B cell (primary cell): Measurements from ENCODE around the gene DAGLB. TPM values are rescaled to one million over a fixed set of nuclear protein-coding genes. Genes with fewer than 3 reads are reported as not detected.

Experiments
- ATAC-seq: fragments of 200-7000 bp; cut with Tn5 transposase; one replicate; pipeline ENCODE4 v1.10.0; 2021; ENCODE audit warnings: low read depth, mild to moderate bottlenecking, moderate number of reproducible peaks, moderate library complexity
- CTCF ChIA-PET: fragments of 350-600 bp; sonication (Branson Sonifier 250); formaldehyde crosslinking; loops from one replicate; lab custom pipeline; 2021; ENCODE audit warnings: antibody characterized with exemption, inconsistent platforms; lab: Charles Lee
- POLR2A ChIA-PET: fragments of 350-600 bp; sonication (Branson Sonifier 250); formaldehyde crosslinking; loops from one replicate; lab custom pipeline; 2021; ENCODE audit warnings: antibody characterized with exemption; lab: Charles Lee
- DNase-seq: peaks from one replicate; pipeline ENCODE4 v3.0.0; 2013
- H2AFZ ChIP-seq: 2 replicates; pipeline ENCODE4 v1.6.1; 2012; ENCODE audit warnings: mild to moderate bottlenecking, low read depth, low read length; ENCODE audit not compliant: insufficient read depth, poor library complexity, severe bottlenecking
- H3K27ac ChIP-seq, 2 donors: 1 replicate in 1 of 2; 2 replicates in 1 of 2; pipeline ENCODE4 v1.5.1; 2012 to 2013; ENCODE audit warnings: low read length in 2 of 2, mild to moderate bottlenecking in 2 of 2, moderate library complexity in 1 of 2
- H3K27me3 ChIP-seq, 4 experiments: fragments of 200-600 bp in 1 of 4; sonication (generic) in 1 of 4; replicated peaks in 1 of 4; 1 replicate in 2 of 4; 2 replicates in 2 of 4; pipeline versions ENCODE4 v1.6.1 to v1.7.0; 2013 to 2016; ENCODE audit warnings: low read length in 3 of 4, mild to moderate bottlenecking in 2 of 4, mixed read lengths in 1 of 4, moderate library complexity in 1 of 4; ENCODE audit not compliant: insufficient read depth in 4 of 4, control insufficient read depth in 3 of 4; ENCODE audit errors: control extremely low read depth in 1 of 4
- H3K36me3 ChIP-seq, 2 experiments: replicated peaks in 1 of 2; 1 replicate in 1 of 2; 2 replicates in 1 of 2; pipeline versions ENCODE4 v1.6.1 to v1.7.1; 2013; ENCODE audit warnings: low read length in 1 of 2; ENCODE audit not compliant: insufficient read depth in 2 of 2, control insufficient read depth in 1 of 2; ENCODE audit errors: control extremely low read depth in 1 of 2, extremely low read depth in 1 of 2
- H3K4me1 ChIP-seq, 2 donors: fragments of 200-600 bp in 1 of 2; sonication (generic) in 1 of 2; 1 replicate in 1 of 2; 2 replicates in 1 of 2; pipeline versions ENCODE4 v1.5.1 to v1.6.1; 2013 to 2017; ENCODE audit warnings: low read length in 2 of 2; ENCODE audit not compliant: control insufficient read depth in 2 of 2, insufficient read depth in 2 of 2
- H3K4me2 ChIP-seq: replicated peaks from 2 replicates; pipeline ENCODE3; 2012; ENCODE audit warnings: mild to moderate bottlenecking, low read depth, low read length; ENCODE audit not compliant: poor library complexity, severe bottlenecking
- H3K4me3 ChIP-seq, 5 experiments: fragments of 200-600 bp in 1 of 5; sonication (generic) in 1 of 5; 1 replicate in 3 of 5; 2 replicates in 2 of 5; pipeline versions ENCODE4 v1.5.1 to v1.7.0; 2011 to 2016; ENCODE audit warnings: low read length in 4 of 5, mild to moderate bottlenecking in 4 of 5, low read depth in 2 of 5, control low read depth in 1 of 5, moderate library complexity in 1 of 5; ENCODE audit not compliant: insufficient read depth in 1 of 5; ENCODE audit errors: control extremely low read depth in 1 of 5, extremely low read depth in 1 of 5
- H3K79me2 ChIP-seq: fragments of 200-600 bp; sonication (generic); one replicate; pipeline ENCODE4 v1.6.0; 2016; ENCODE audit warnings: low read length; ENCODE audit not compliant: control insufficient read depth, insufficient read depth
- H3K9ac ChIP-seq: fragments of 200-600 bp; sonication (generic); 2 replicates; pipeline ENCODE4 v1.6.1; 2017; ENCODE audit warnings: mild to moderate bottlenecking, low read length, moderate library complexity
- H3K9me3 ChIP-seq, 3 donors: one replicate each; pipeline versions ENCODE4 v1.6.1 to v1.7.1; 2013; ENCODE audit warnings: low read length in 2 of 3; ENCODE audit not compliant: control insufficient read depth in 2 of 3, insufficient read depth in 1 of 3; ENCODE audit errors: control extremely low read depth in 1 of 3
- H4K20me1 ChIP-seq: 2 replicates; pipeline ENCODE4 v1.6.0; 2012; ENCODE audit warnings: mild to moderate bottlenecking, low read length; ENCODE audit not compliant: insufficient read depth, control insufficient read depth, poor library complexity, severe bottlenecking
- H3K27ac Mint-ChIP-seq: one replicate; pipeline ENCODE4 v1.8.0; 2021; ENCODE audit warnings: mixed read lengths
- H3K27me3 Mint-ChIP-seq: one replicate; pipeline ENCODE4 v1.8.0; 2021; ENCODE audit warnings: mixed read lengths
- H3K4me1 Mint-ChIP-seq: one replicate; pipeline ENCODE4 v1.8.0; 2021; ENCODE audit warnings: mixed read lengths
- H3K4me3 Mint-ChIP-seq: one replicate; pipeline ENCODE4 v1.8.0; 2021; ENCODE audit warnings: mixed read lengths
- H3K9me3 Mint-ChIP-seq: one replicate; pipeline ENCODE4 v1.8.0; 2022; ENCODE audit warnings: mixed read lengths; ENCODE audit not compliant: insufficient read depth
- EZH2 ChIP-seq: IDR thresholded peaks from 2 replicates; pipeline ENCODE4 v1.6.1; 2012; ENCODE audit warnings: borderline replicate concordance, low read depth, mild to moderate bottlenecking, moderate library complexity, low read length; ENCODE audit not compliant: insufficient read depth, poor library complexity, severe bottlenecking
- WGBS: methylation state at CpG from one replicate; pipeline ENCODE4 v1.1.5; 2013; ENCODE audit warnings: missing lambda C conversion rate; ENCODE audit not compliant: insufficient coverage; 5-methylcytosine and 5-hydroxymethylcytosine counted together
- intact Hi-C: fragments of 100-400 bp; cut with micrococcal nuclease; formaldehyde crosslinking; loops from one replicate; pipeline ENCODE4 v1.10.0; 2022
- polyA plus RNA-seq: library from polyadenylated mRNA; depleted of rRNA; stranded (reverse); fragments of >200 nt; gene quantifications from 2 replicates; pipeline ENCODE4 v1.2.3, GENCODE V29; 2012
- total RNA-seq, 2 donors: library from RNA; stranded (reverse); fragments of 120-200 nt in 1 of 2; gene quantifications; 1 replicate in 1 of 2; 2 replicates in 1 of 2; pipeline versions ENCODE4 v1.2.3 to v1.2.4, GENCODE V29; 2013 to 2022
- TF ChIP-seq, protein P1 (sequence below): fragments of 200-600 bp; IDR thresholded peaks from one replicate; pipeline ENCODE4 v1.8.0; 2022; ENCODE audit warnings: antibody characterized with exemption, mild to moderate bottlenecking

The DAGLB gene
- total and polyA plus RNA-seq, 2 donors (not counting 1 experiment from before 2014, with no cell fraction given): 25.2 to 29.6 TPM

DNA sequence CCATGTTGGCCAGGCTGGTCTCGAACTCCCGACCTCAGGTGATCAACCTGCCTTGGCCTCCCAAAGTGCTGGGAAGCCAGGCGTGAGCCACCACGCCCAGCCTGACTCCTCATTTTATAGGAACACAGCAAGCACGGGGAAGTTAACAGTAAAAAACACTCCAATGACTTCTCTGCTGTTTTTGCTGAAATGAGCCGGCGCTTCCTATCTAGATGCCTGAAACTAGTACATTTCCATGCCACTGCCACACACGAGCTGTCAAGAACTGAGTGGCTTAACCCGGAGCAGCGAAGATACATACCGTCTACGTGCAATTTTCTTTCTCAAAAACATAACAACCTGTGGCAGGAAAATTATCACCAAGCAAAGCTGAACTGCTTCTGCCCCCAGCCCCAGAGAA lies 16.8 kb downstream of the DAGLB start:
- H3K4me3 ChIP-seq: no peak overlapping the region
- Mint-ChIP-seq H3K27me3 (no peaks in the 10 kb centered on the region), H3K4me1 (peaks cover 7% of the 10 kb centered on the region), H3K9me3 (no peaks in the 10 kb centered on the region), H3K4me3 (no peak overlapping the region), H3K27ac (no peak overlapping the region)
- H3K9me3 ChIP-seq: no peaks in the 10 kb centered on the region
- H3K79me2 ChIP-seq: peaks cover 19% of the 10 kb centered on the region
- H3K9ac ChIP-seq: no peak overlapping the region
- H3K4me1 ChIP-seq: peaks cover 2 to 6% of the 10 kb centered on the region in 2 donors
- ChIA-PET CTCF (no interaction called here), POLR2A (no interaction called here)
- H3K27me3 ChIP-seq: no peaks in the 10 kb centered on the region
- H4K20me1 ChIP-seq: no peaks in the 10 kb centered on the region
- H3K36me3 ChIP-seq: peaks cover 5 to 47% of the 10 kb centered on the region in 2 experiments
- DNase-seq (no peak), ATAC-seq (no peak)
- no peak overlapping the region for H2AFZ ChIP-seq
- no peak overlapping the region for H3K27ac ChIP-seq
- H3K4me2 ChIP-seq: no peak overlapping the region
- TF ChIP-seq, protein P1, sequence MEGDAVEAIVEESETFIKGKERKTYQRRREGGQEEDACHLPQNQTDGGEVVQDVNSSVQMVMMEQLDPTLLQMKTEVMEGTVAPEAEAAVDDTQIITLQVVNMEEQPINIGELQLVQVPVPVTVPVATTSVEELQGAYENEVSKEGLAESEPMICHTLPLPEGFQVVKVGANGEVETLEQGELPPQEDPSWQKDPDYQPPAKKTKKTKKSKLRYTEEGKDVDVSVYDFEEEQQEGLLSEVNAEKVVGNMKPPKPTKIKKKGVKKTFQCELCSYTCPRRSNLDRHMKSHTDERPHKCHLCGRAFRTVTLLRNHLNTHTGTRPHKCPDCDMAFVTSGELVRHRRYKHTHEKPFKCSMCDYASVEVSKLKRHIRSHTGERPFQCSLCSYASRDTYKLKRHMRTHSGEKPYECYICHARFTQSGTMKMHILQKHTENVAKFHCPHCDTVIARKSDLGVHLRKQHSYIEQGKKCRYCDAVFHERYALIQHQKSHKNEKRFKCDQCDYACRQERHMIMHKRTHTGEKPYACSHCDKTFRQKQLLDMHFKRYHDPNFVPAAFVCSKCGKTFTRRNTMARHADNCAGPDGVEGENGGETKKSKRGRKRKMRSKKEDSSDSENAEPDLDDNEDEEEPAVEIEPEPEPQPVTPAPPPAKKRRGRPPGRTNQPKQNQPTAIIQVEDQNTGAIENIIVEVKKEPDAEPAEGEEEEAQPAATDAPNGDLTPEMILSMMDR: no peak
- no peak for TF ChIP-seq EZH2
- WGBS: 96% methylated on average over 12 of the region's 12 CpGs
- intact Hi-C loops: loop anchor here (10.0 kb wide), 1 partner anchor 266 kb away; no protein-coding TSS in a partner anchor

DNA sequence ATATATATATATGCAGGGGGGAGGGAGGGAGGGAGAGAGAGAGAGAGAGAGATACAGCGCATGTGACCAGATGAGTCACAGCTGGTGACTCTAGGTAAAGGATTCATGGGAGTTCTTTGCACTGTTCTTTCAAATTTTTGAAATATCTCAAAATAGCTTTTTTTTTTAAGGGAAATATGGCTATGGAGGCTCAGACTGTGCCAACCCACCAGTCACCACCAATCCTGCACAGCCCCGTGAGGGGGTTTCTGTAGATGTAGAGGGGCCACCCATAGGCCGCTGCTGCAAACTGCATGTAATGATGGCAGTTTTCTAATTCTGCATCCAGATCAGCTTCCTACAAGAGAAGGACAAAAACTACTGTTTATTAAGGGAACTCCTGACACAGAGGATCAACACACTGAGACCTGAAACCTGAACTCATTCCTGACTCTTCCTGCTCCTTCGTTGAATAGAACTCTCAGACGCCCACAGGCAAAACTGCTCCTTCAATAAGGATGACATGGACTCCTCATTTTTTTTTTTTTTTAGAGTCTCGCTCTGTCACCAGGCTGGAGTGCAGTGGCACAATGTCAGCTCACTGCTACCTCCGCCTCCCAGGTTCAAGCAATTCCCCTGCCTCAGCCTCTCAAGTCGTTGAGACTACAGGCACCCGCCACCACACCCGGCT lies 17.3 kb downstream of the DAGLB start:
- Histone ChIP-seq H3K27ac (no peak overlapping the region), H3K4me2 (no peak overlapping the region), H4K20me1 (no peaks in the 10 kb centered on the region), H2AFZ (no peak overlapping the region), H3K9ac (no peak overlapping the region), H3K79me2 (peaks cover 14% of the 10 kb centered on the region), H3K36me3 (peaks cover 5 to 53% of the 10 kb centered on the region in 2 experiments), H3K9me3 (no peaks in the 10 kb centered on the region), H3K27me3 (no peaks in the 10 kb centered on the region), H3K4me1 (peaks cover 0 to 2% of the 10 kb centered on the region in 2 donors), H3K4me3 (no peak overlapping the region)
- CTCF ChIA-PET: no interaction called here
- Mint-ChIP-seq H3K9me3 (no peaks in the 10 kb centered on the region), H3K4me3 (no peak overlapping the region), H3K27ac (no peak overlapping the region), H3K4me1 (peaks cover under 1% of the 10 kb centered on the region), H3K27me3 (no peaks in the 10 kb centered on the region)
- 97% methylated on average over 4 of the region's 10 CpGs for WGBS
- TF ChIP-seq, protein P1: no peak
- TF ChIP-seq EZH2: no peak
- ATAC-seq: peak; percentile 36
- intact Hi-C loops: loop anchor here (10.0 kb wide), 1 partner anchor 266 kb away; no protein-coding TSS in a partner anchor
- no peak for DNase-seq
- POLR2A ChIA-PET: no interaction called here
